A549 treated with DMSO at 1 μM for 4 hours (cell line): Measurements from ENCODE around the gene ARHGAP11A. TPM values are rescaled to one million over a fixed set of nuclear protein-coding genes. Genes with fewer than 3 reads are reported as not detected.

Source experiments
- total RNA-seq: library from RNA; stranded (reverse); fragments of 200-300 nt; extraction: Qiagen RNA extraction; gene quantifications from 5 replicates; pipeline ENCODE4 v1.2.3, GENCODE V29; 2022; ENCODE audit warnings: low read depth

The ARHGAP11A gene, protein sequence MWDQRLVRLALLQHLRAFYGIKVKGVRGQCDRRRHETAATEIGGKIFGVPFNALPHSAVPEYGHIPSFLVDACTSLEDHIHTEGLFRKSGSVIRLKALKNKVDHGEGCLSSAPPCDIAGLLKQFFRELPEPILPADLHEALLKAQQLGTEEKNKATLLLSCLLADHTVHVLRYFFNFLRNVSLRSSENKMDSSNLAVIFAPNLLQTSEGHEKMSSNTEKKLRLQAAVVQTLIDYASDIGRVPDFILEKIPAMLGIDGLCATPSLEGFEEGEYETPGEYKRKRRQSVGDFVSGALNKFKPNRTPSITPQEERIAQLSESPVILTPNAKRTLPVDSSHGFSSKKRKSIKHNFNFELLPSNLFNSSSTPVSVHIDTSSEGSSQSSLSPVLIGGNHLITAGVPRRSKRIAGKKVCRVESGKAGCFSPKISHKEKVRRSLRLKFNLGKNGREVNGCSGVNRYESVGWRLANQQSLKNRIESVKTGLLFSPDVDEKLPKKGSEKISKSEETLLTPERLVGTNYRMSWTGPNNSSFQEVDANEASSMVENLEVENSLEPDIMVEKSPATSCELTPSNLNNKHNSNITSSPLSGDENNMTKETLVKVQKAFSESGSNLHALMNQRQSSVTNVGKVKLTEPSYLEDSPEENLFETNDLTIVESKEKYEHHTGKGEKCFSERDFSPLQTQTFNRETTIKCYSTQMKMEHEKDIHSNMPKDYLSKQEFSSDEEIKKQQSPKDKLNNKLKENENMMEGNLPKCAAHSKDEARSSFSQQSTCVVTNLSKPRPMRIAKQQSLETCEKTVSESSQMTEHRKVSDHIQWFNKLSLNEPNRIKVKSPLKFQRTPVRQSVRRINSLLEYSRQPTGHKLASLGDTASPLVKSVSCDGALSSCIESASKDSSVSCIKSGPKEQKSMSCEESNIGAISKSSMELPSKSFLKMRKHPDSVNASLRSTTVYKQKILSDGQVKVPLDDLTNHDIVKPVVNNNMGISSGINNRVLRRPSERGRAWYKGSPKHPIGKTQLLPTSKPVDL
- 66.2 to 98.2 TPM (median 90.5 TPM) in 5 replicates for total RNA-seq

DNA sequence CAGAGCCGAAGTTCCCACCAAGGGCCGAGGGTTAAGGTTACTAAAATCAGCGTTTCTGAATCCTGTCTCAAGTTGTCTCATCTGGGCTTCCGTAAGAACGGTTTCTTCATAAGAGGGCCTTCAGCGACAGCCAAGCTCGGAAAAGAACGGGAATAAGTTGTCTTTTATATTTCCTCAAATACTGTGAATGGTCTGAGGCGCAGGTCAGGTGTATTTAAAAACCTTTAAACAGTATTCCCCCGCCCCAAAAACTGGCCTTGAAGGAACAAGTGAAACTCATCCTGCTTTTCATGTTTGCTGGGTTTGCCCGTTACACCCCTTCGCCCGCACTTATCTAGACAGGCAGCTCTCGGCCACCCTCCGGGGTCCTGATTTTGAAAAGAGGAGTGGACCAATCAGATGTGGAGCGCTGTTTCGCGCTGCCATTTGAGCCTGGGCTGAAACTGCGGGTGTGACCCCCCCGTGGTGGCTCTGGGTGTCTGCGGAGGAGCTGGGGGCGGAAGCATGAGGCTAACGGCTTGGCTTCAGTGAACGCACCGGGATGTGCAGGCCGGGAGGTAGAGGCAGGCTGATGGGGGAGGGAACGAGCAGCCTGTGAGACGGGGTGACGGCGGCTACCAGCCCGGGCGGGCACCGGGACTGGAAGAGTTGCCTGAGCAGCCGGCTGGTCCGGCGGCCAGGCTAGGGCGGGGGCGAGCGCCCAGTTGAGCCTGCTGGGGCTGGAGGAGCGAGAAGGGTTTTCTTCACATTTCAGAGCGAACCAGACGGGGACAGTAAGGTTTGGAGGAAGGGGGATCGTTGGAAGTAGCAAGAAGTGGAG lies at the start of gene ARHGAP11A:
ARHGAP11A (plus strand) TSS at position 454 of the 820 bp plus-strand sequence. CDS start 708 bp downstream, outside the sequence.

DNA sequence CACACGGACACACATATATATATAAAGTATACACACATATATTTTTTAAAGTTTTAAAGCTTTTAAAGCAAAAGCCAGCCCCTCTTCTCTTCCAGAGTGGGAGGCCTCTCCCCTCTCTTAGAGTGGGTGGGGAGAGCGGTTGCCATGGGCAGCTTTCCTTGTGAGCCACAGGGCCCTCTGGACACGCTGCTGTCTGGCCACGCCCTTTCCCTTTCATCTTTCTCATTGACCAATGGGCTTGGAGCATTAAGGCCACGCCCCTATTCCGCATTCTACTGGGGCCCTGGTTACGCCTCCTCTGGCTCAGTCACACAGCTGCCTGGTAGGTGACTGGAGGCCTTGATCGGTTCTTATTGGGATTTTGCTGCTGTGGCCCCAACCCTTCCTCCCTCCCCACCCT lies 22.2 kb upstream of the ARHGAP11A start, which contains the start of gene GOLGA8N:
GOLGA8N (plus strand) TSS at position 306 of the 400 bp plus-strand sequence.

DNA sequence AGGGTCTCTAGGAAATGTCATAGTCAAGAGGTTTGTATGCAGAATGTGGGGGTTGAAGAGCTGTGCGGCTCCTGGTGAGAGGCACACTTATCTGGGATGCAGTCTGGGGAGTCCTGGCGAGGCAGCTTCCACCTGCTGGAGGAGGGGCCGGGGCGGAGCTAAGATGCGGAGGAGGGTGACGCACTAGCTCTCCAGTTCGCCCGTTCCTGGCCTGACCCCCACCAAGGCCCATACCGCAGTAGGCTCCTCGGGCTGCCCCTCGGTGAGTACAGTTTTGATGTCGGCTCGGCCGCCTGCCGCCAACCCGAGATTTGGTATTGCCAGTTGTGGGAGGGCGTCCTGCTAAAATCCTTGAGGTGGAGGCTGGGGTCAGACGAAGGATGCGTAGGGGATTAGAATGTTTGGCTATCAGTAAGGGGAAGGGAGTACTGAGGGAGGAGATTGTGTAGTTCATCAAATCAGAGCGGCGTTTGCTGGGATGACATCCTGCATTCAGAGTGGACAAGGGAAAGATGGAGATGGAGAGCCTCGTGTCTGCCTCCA lies 26.3 kb downstream of the ARHGAP11A start, which contains the start of gene SCG5:
SCG5 (plus strand) TSS at position 194 of the 543 bp plus-strand sequence. CDS start 1,883 bp downstream, outside the sequence.

Other genes starting within 250 kb of the ARHGAP11A start
- gene GOLGA8K, start 212.2 kb upstream of the ARHGAP11A start, total RNA-seq, result 0.38 to 1.2 TPM (median 0.90 TPM) in 5 replicates
- 0.19 to 0.54 TPM (median 0.33 TPM) in 5 replicates for gene GOLGA8O, start 159.9 kb upstream of the ARHGAP11A start, total RNA-seq
- 0.94 to 1.7 TPM (median 1.4 TPM) in 5 replicates for gene GOLGA8N, start 22.0 kb upstream of the ARHGAP11A start, total RNA-seq
- gene SCG5, start 26.2 kb downstream of the ARHGAP11A start, total RNA-seq, result 1.6 to 3.7 TPM (median 2.2 TPM) in 5 replicates
- 8.3 to 21.2 TPM (median 9.4 TPM) in 5 replicates for gene GREM1, start 102.5 kb downstream of the ARHGAP11A start, total RNA-seq